ENCODE data around the gene ATOSB.

DNA sequence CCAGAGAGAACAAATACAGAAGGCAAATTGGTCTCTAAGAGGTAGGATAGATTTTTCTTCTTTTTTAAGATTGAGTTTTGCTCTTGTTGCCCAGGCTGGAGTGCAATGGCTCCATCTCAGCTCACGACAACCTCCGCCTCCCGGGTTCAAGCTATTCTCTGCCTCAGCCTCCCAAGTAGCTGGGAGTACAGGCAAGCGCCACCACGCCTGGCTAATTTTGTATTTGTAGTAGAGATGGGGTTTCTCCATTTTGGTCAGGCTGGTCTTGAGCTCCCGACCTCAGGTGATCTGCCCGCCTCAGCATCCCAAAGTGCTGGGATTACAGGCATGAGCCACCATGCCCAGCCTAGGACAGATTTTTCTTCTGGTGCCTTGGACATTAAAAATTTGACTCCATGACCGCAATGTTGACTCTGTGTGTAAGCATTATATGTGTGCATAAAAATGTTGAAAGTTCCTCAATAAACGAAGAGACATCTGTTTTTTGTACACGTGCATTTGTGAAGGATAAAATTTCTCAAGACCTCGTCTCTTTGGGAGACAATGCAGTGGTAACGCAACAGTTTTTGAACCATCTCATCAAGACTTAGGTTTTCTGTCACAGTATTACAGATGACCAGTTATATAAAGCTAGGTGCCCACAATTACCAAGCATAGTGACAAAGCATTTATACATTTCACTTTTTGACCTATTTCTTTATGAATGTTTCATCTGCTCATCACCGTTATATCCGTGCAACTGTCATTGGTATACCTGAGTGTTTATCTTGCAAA is 60.6 kb downstream of the ATOSB start:
- no peak for TF ChIP-seq POLR2A (IDR thresholded peaks at IDR 0.05)
- TF ChIP-seq, protein P1, sequence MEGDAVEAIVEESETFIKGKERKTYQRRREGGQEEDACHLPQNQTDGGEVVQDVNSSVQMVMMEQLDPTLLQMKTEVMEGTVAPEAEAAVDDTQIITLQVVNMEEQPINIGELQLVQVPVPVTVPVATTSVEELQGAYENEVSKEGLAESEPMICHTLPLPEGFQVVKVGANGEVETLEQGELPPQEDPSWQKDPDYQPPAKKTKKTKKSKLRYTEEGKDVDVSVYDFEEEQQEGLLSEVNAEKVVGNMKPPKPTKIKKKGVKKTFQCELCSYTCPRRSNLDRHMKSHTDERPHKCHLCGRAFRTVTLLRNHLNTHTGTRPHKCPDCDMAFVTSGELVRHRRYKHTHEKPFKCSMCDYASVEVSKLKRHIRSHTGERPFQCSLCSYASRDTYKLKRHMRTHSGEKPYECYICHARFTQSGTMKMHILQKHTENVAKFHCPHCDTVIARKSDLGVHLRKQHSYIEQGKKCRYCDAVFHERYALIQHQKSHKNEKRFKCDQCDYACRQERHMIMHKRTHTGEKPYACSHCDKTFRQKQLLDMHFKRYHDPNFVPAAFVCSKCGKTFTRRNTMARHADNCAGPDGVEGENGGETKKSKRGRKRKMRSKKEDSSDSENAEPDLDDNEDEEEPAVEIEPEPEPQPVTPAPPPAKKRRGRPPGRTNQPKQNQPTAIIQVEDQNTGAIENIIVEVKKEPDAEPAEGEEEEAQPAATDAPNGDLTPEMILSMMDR (IDR thresholded peaks at IDR 0.05), result no peak
